ENCODE results near the gene STX1B. TPM values are rescaled to one million over a fixed set of nuclear protein-coding genes. Genes with fewer than 3 reads are reported as not detected.
"Not testable (repeated sequence)": the region's sequence is repeated elsewhere in the genome, so short reads cannot be mapped to it uniquely, and the experiment has no call there.

The STX1B gene
- total RNA-seq, 2 donors from 2014 or later: 2.2 to 6.1 TPM

- H3K9me3 Mint-ChIP-seq: no peaks in the 10 kb centered on the region
- H3K36me3 Mint-ChIP-seq (ENCODE audit: insufficient read depth in 2 of 2): peaks cover 2 to 3% of the 10 kb centered on the region in 2 donors
- DNase-seq (no peak), ATAC-seq (replicated peaks in 1 of 2) (no peak)
- peaks cover 21% of the 10 kb centered on the region for H3K4me1 Mint-ChIP-seq (ENCODE audit: low read depth)
- H3K27me3 Mint-ChIP-seq (ENCODE audit: low read depth): no peaks in the 10 kb centered on the region
- H3K27ac Mint-ChIP-seq: no peak overlapping the region
- H3K4me3 Mint-ChIP-seq: no peak overlapping the region
These were observed 18.8 kb upstream of the STX1B start for GRCh38 chr16:31029272-31029671.

GRCh38 chr16:31025339-31025738 is 14.9 kb upstream of the STX1B start:
- H3K36me3 Mint-ChIP-seq (ENCODE audit: insufficient read depth in 2 of 2): no peaks in the 10 kb centered on the region
- DNase-seq (no peak), ATAC-seq (replicated peaks in 1 of 2) (no peak)
- H3K9me3 Mint-ChIP-seq: no peaks in the 10 kb centered on the region
- no peak overlapping the region for H3K27ac Mint-ChIP-seq
- no peaks in the 10 kb centered on the region for H3K27me3 Mint-ChIP-seq (ENCODE audit: low read depth)
- H3K4me3 Mint-ChIP-seq: no peak overlapping the region
- H3K4me1 Mint-ChIP-seq (ENCODE audit: low read depth): no peaks in the 10 kb centered on the region

- Mint-ChIP-seq H3K4me1 (ENCODE audit: low read depth) (no peaks in the 10 kb centered on the region), H3K27ac (no peak overlapping the region), H3K36me3 (ENCODE audit: insufficient read depth in 2 of 2) (no peaks in the 10 kb centered on the region), H3K4me3 (no peak overlapping the region), H3K27me3 (ENCODE audit: low read depth) (no peaks in the 10 kb centered on the region), H3K9me3 (no peaks in the 10 kb centered on the region)
- DNase-seq (no peak), ATAC-seq (replicated peaks in 1 of 2) (no peak)
These were observed 13.3 kb upstream of the STX1B start for GRCh38 chr16:31023627-31024226.

GRCh38 chr16:31023252-31023602 is 12.8 kb upstream of the STX1B start:
- Mint-ChIP-seq H3K9me3 (no peaks in the 10 kb centered on the region), H3K4me1 (ENCODE audit: low read depth) (no peaks in the 10 kb centered on the region), H3K4me3 (no peak overlapping the region), H3K36me3 (ENCODE audit: insufficient read depth in 2 of 2) (no peaks in the 10 kb centered on the region), H3K27me3 (ENCODE audit: low read depth) (no peaks in the 10 kb centered on the region), H3K27ac (no peak overlapping the region)
- no peak for ATAC-seq (replicated peaks in 1 of 2)
- no peak for DNase-seq

- Mint-ChIP-seq H3K4me1 (ENCODE audit: low read depth) (no peaks in the 10 kb centered on the region), H3K4me3 (no peak overlapping the region), H3K27me3 (ENCODE audit: low read depth) (no peaks in the 10 kb centered on the region), H3K27ac (no peak overlapping the region), H3K9me3 (no peaks in the 10 kb centered on the region), H3K36me3 (ENCODE audit: insufficient read depth in 2 of 2) (no peaks in the 10 kb centered on the region)
- DNase-seq (no peak), ATAC-seq (replicated peaks in 1 of 2) (no peak)
These were observed 12.3 kb upstream of the STX1B start for GRCh38 chr16:31022544-31023251.

DNA sequence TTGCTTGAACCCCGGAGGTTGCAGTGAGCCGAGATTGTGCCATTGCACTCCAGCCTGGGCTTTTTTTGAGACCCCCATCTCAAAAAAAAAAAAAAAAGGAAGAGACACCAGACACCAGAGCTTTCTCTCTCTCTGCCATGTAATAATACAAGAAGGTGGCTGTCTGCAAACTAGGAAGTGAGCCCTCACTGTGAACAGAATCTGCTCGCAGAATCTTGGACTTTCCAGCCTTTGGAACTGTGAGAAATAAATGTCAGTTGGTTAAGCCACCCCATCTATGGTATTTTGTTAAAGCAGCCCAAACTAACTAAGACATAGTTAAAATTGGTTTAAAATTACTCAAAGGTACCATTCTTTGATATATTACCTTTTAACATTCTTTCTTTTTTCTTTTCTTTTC is 10.1 kb upstream of the STX1B start:
- Mint-ChIP-seq H3K27ac (no peak overlapping the region), H3K4me1 (ENCODE audit: low read depth) (no peaks in the 10 kb centered on the region), H3K27me3 (ENCODE audit: low read depth) (no peaks in the 10 kb centered on the region), H3K36me3 (ENCODE audit: insufficient read depth in 2 of 2) (no peaks in the 10 kb centered on the region), H3K4me3 (no peak overlapping the region), H3K9me3 (no peaks in the 10 kb centered on the region)
- no peak for ATAC-seq (replicated peaks in 1 of 2)
- no peak for DNase-seq

DNA sequence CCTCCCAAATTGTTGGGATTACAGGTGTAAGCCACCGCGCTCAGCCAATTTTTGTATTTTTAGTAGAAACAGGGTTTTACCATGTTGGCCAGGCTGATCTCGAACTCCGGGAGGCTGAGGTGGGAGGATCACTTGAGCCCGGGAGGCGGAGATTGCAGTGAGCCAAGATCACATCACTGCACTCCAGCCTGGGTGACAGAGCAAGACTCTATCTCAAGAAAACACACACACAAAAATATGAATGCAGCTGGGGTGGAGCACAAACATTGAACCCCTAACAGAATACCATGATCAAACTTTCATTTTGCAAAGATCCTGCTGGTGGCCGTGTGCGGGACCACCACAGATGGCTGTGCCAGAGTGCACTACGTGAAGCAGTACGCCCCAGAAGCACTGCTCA is 7.3 kb upstream of the STX1B start:
- not testable (repeated sequence) for H3K36me3 Mint-ChIP-seq (ENCODE audit: insufficient read depth in 2 of 2); H3K4me3 Mint-ChIP-seq; H3K27ac Mint-ChIP-seq; H3K9me3 Mint-ChIP-seq; DNase-seq; H3K4me1 Mint-ChIP-seq (ENCODE audit: low read depth); ATAC-seq (replicated peaks in 1 of 2)
- H3K27me3 Mint-ChIP-seq (ENCODE audit: low read depth): peaks cover 13% of the 10 kb centered on the region

DNA sequence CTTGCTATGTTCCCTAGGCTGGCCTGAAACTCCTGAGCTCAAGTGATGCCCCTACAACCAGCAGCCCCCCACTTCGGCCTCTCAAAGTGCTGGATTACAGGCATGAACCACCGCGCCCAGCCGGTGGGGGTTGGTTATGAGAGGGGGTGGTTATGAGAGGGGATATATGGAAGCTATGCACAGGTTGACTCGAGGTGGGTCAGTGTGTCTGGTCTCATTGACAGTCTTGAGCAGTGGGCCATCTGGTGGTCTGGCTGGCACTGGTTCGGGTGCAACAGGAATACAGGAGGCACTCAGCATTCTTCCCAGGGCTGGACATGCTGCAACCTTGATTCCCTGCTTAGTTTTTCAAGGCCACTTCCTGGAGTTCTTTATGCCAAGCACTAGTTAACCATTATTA is 5.6 kb upstream of the STX1B start:
- Mint-ChIP-seq H3K27me3 (ENCODE audit: low read depth) (peaks cover 29% of the 10 kb centered on the region), H3K36me3 (ENCODE audit: insufficient read depth in 2 of 2) (no peaks in the 10 kb centered on the region), H3K4me3 (no peak overlapping the region), H3K4me1 (ENCODE audit: low read depth) (peaks cover 12% of the 10 kb centered on the region), H3K9me3 (no peaks in the 10 kb centered on the region), H3K27ac (no peak overlapping the region)
- ATAC-seq (replicated peaks in 1 of 2) (no peak), DNase-seq (no peak)

DNA sequence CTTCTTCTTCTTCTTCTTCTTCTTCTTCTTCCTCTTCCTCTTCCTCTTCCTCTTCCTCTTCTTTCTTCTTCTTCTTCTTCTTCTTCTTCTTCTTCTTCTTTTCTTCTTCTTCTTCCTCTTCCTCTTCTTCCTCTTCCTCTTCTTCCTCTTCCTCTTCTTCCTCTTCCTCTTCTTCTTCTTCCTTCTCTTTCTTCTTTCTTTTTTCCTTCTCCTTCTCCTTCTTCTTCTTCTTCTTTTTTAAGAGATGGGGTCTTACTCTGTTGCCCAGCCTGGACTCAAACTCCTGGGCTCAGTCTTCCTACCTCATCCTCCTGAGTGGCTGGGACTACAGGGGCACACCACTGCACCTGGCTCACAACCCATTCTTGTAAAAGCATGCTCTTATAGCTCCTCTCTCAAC is 2.9 kb upstream of the STX1B start:
- not testable (repeated sequence) for ATAC-seq (replicated peaks in 1 of 2); H3K9me3 Mint-ChIP-seq; H3K4me3 Mint-ChIP-seq; DNase-seq; H3K27ac Mint-ChIP-seq; H3K36me3 Mint-ChIP-seq (ENCODE audit: insufficient read depth in 2 of 2)
- Mint-ChIP-seq H3K27me3 (ENCODE audit: low read depth) (peaks cover 29% of the 10 kb centered on the region), H3K4me1 (ENCODE audit: low read depth) (peaks cover 27% of the 10 kb centered on the region)

DNA sequence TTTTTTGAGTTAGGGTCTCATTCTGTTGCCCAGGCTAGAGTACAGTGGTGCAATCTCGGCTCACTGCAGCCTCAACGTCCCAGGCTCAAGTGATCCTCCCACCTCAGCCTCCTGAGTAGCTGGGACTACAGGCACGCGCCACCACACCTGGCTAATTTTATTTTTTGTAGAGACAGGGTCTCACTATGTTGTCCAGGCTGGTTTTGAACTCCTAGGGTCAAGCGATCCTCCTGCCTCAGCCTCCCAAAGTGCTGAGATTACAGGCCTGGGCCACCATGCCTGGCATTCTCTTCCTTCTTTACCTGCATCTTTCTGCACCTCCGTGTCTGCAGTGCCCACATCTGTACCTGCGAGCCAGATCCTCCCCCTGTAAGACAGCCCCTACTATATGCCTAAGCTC is 1.4 kb upstream of the STX1B start:
- Mint-ChIP-seq H3K4me1 (ENCODE audit: low read depth) (peaks cover 27% of the 10 kb centered on the region), H3K27me3 (ENCODE audit: low read depth) (peaks cover 29% of the 10 kb centered on the region), H3K4me3 (peak overlapping the region; percentile 61 to 79)
- not testable (repeated sequence) for H3K27ac Mint-ChIP-seq; DNase-seq; H3K36me3 Mint-ChIP-seq (ENCODE audit: insufficient read depth in 2 of 2); H3K9me3 Mint-ChIP-seq; ATAC-seq (replicated peaks in 1 of 2)

DNA sequence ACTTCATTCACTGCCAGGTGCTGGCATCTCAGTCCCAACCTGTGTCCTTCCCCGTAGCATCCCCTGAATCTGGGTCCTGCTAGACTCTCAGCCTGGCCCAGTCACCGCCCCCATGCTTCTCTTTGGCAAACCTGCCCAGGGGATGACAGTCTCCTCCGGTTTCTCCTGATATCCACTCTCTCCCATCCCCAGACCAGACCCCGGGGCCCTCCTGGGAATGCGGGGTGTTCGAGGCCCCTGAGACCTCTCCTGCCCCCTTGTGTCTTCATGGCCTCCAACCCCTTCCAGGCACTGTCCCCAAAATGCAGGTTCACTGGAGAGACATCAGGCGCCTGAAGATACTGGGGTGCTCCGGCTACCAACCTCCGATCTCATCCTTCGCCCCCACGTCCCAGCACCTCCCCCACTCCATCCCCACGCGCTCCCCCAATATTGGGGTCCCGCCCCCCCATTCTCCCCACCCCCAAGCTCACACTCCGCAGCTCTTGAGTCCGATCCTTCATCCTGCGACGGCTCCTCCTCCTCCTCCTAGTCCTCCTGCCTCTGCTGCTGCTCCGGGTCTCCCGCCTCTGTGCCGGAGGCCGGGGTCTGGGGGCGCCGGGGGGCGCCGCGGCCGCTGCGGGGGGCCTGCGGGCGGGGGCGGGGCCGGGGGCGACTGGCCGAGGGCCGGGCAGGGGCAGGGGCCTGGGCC is 399 bp downstream of the STX1B start:
- H3K36me3 Mint-ChIP-seq (ENCODE audit: insufficient read depth in 2 of 2): no peaks in the 10 kb centered on the region
- peaks cover 25% of the 10 kb centered on the region for H3K27me3 Mint-ChIP-seq (ENCODE audit: low read depth)
- peak overlapping the region; percentile 68 to 80 for H3K4me3 Mint-ChIP-seq
- H3K27ac Mint-ChIP-seq: no peak overlapping the region
- DNase-seq: no peak
- H3K4me1 Mint-ChIP-seq (ENCODE audit: low read depth): peaks cover 27% of the 10 kb centered on the region
- peak; percentile 28 to 30 for ATAC-seq (replicated peaks in 1 of 2)
- no peaks in the 10 kb centered on the region for H3K9me3 Mint-ChIP-seq

DNA sequence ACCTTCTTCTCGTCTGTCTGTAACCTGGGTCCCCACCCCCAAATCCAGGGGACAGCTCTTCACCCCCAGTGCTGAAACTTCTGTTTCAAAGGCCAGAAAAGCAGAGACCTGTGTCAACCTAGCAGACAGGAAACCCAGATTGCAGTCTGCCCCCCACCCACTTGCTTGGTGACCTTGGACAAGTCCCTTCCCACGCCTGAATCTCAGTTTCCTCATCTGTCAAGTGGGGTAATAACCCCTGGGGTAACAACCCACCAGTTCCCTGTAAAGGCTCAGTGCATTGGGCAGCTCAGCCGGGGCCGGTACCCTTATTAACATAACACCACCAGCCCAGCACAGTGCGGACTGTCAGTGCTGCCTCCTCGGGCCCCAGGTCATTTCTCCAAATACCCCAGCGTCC is 1.3 kb downstream of the STX1B start:
- H3K4me3 Mint-ChIP-seq: no peak overlapping the region
- no peak overlapping the region for H3K27ac Mint-ChIP-seq
- peaks cover 22% of the 10 kb centered on the region for H3K27me3 Mint-ChIP-seq (ENCODE audit: low read depth)
- H3K9me3 Mint-ChIP-seq: no peaks in the 10 kb centered on the region
- DNase-seq (no peak), ATAC-seq (replicated peaks in 1 of 2) (no peak)
- no peaks in the 10 kb centered on the region for H3K36me3 Mint-ChIP-seq (ENCODE audit: insufficient read depth in 2 of 2)
- peaks cover 27% of the 10 kb centered on the region for H3K4me1 Mint-ChIP-seq (ENCODE audit: low read depth)

- Mint-ChIP-seq H3K27ac (no peak overlapping the region), H3K4me1 (ENCODE audit: low read depth) (peaks cover 27% of the 10 kb centered on the region), H3K4me3 (no peak overlapping the region), H3K27me3 (ENCODE audit: low read depth) (peaks cover 18% of the 10 kb centered on the region), H3K36me3 (ENCODE audit: insufficient read depth in 2 of 2) (no peaks in the 10 kb centered on the region), H3K9me3 (no peaks in the 10 kb centered on the region)
- no peak for ATAC-seq (replicated peaks in 1 of 2)
- no peak for DNase-seq
These were observed 1.9 kb downstream of the STX1B start for GRCh38 chr16:31008551-31008950.

Measured in activated T-cell treated with anti-CD3 and anti-CD28 coated beads, Interleukin-2, amount 50 U/mL, for 72 hours (primary cell).